MM.1S (cell line): ENCODE measurements around the gene MAGEE1.

Experiments
- EZH2 ChIP-seq: fragments of 300-600 bp; sonication (generic); optimal IDR thresholded peaks from 2 replicates; pipeline ENCODE3; 2017; ENCODE audit warnings: low read depth, mild to moderate bottlenecking, antibody characterized with exemption, low read length, mixed read lengths
- TF ChIP-seq, protein P1 (sequence below): fragments of 300-600 bp; sonication (generic); IDR thresholded peaks from 2 replicates; pipeline ENCODE4 v1.5.1; 2016; ENCODE audit warnings: antibody characterized with exemption, low read length, mixed read lengths

DNA sequence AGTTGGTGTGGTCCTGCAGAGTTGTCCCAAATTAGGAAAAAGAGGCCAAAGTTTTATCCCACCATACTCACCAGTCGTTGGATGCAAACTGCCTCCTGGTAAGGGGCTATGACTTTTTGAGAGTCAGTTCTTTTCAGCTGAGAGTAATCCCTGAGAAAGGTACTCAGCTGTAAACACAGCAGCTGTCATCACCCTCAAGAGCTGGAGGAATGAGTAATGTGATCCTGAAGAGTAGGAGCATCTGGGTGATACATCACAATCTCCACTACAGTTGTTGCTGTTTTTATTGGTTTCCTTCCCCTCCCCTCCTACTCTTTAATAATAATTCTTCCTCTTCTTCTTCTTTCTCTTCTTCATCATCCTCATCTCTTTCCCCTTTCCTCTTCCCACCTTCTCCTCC, 5.7 kb downstream of the MAGEE1 start:
- TF ChIP-seq, protein P1, sequence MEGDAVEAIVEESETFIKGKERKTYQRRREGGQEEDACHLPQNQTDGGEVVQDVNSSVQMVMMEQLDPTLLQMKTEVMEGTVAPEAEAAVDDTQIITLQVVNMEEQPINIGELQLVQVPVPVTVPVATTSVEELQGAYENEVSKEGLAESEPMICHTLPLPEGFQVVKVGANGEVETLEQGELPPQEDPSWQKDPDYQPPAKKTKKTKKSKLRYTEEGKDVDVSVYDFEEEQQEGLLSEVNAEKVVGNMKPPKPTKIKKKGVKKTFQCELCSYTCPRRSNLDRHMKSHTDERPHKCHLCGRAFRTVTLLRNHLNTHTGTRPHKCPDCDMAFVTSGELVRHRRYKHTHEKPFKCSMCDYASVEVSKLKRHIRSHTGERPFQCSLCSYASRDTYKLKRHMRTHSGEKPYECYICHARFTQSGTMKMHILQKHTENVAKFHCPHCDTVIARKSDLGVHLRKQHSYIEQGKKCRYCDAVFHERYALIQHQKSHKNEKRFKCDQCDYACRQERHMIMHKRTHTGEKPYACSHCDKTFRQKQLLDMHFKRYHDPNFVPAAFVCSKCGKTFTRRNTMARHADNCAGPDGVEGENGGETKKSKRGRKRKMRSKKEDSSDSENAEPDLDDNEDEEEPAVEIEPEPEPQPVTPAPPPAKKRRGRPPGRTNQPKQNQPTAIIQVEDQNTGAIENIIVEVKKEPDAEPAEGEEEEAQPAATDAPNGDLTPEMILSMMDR = no peak
- TF ChIP-seq EZH2 = no peak
